Liver (tissue), 9 donors: ENCODE data around the gene RGCC. TPM values are rescaled to one million over a fixed set of nuclear protein-coding genes. Genes with fewer than 3 reads are reported as not detected.

Experiments
- DNase-seq: peaks from one replicate; pipeline ENCODE4 v3.0.0-alpha.2; 2017; ENCODE audit warnings: low spot score
- H3K27ac ChIP-seq, 2 donors: one replicate each; pipeline ENCODE4 v1.7.0; 2013; ENCODE audit warnings: inconsistent platforms in 2 of 2, low read length in 2 of 2, control low read depth in 1 of 2, low read depth in 1 of 2, mild to moderate bottlenecking in 1 of 2
- H3K27me3 ChIP-seq, 4 donors: one replicate each; pipeline versions ENCODE4 v1.6.1 to v1.7.0; 2013; ENCODE audit warnings: low read length in 3 of 4, inconsistent platforms in 1 of 4, mild to moderate bottlenecking in 1 of 4, moderate library complexity in 1 of 4; ENCODE audit not compliant: control insufficient read depth in 4 of 4, insufficient read depth in 4 of 4
- H3K36me3 ChIP-seq, 4 donors: one replicate each; pipeline versions ENCODE4 v1.6.1 to v1.7.0; 2013; ENCODE audit warnings: low read length in 3 of 4, mild to moderate bottlenecking in 3 of 4, low read depth in 1 of 4, moderate library complexity in 1 of 4; ENCODE audit not compliant: control insufficient read depth in 4 of 4, insufficient read depth in 3 of 4
- H3K4me1 ChIP-seq, 4 donors: one replicate each; pipeline versions ENCODE4 v1.6.1 to v1.7.0; 2013; ENCODE audit warnings: low read length in 3 of 4, mild to moderate bottlenecking in 3 of 4, moderate library complexity in 1 of 4; ENCODE audit not compliant: control insufficient read depth in 4 of 4, insufficient read depth in 4 of 4
- H3K4me3 ChIP-seq, 3 donors: one replicate each; pipeline versions ENCODE4 v1.6.1 to v1.7.0; 2013; ENCODE audit warnings: low read length in 3 of 3, control low read depth in 1 of 3, low read depth in 1 of 3, mild to moderate bottlenecking in 1 of 3
- H3K9ac ChIP-seq, 2 donors: one replicate each; pipeline ENCODE4 v1.7.0; 2013; ENCODE audit warnings: low read length in 2 of 2, mild to moderate bottlenecking in 2 of 2, moderate library complexity in 2 of 2, control low read depth in 1 of 2, low read depth in 1 of 2
- H3K9me3 ChIP-seq, 4 donors: one replicate each; pipeline versions ENCODE4 v1.6.1 to v1.7.0; 2013; ENCODE audit warnings: low read length in 3 of 4; ENCODE audit not compliant: control insufficient read depth in 4 of 4
- ATF3 ChIP-seq: IDR thresholded peaks from 2 replicates; pipeline ENCODE4 v1.6.1; 2016; ENCODE audit warnings: antibody characterized with exemption
- CTCF ChIP-seq: fragments of 150-350 bp; IDR thresholded peaks from 2 replicates; pipeline ENCODE4 v1.5.1; 2017; ENCODE audit warnings: improper control_type of control experiment, low read depth, low read length; ENCODE audit not compliant: missing input control
- EGR1 ChIP-seq, 2 donors: IDR thresholded peaks; 2 replicates each; pipeline ENCODE4 v1.6.1; 2016 to 2018; ENCODE audit warnings: antibody characterized with exemption in 2 of 2, low read depth in 2 of 2
- FOXA2 ChIP-seq: IDR thresholded peaks from 2 replicates; pipeline ENCODE4 v1.6.1; 2016; ENCODE audit warnings: antibody characterized with exemption
- HNF4A ChIP-seq, 2 donors: conservative IDR thresholded peaks; 2 replicates each; pipeline ENCODE4 v1.6.1; 2016; ENCODE audit warnings: antibody characterized with exemption in 2 of 2, mild to moderate bottlenecking in 2 of 2
- HNF4G ChIP-seq: IDR thresholded peaks from 2 replicates; pipeline ENCODE4 v1.6.1; 2016; ENCODE audit warnings: antibody characterized with exemption
- JUND ChIP-seq, 2 donors: IDR thresholded peaks; 2 replicates each; pipeline ENCODE4 v1.6.1; 2016; ENCODE audit warnings: antibody characterized with exemption in 2 of 2
- MAX ChIP-seq: IDR thresholded peaks from 2 replicates; pipeline ENCODE4 v1.6.1; 2016; ENCODE audit warnings: antibody characterized with exemption
- NR2F2 ChIP-seq: IDR thresholded peaks from 2 replicates; pipeline ENCODE4 v1.6.1; 2016; ENCODE audit warnings: antibody characterized with exemption
- RAD21 ChIP-seq, 2 donors: IDR thresholded peaks; 2 replicates each; pipeline ENCODE4 v1.6.1; 2016; ENCODE audit warnings: antibody characterized with exemption in 2 of 2, mild to moderate bottlenecking in 2 of 2
- REST ChIP-seq: IDR thresholded peaks from 2 replicates; pipeline ENCODE4 v1.6.1; 2016; ENCODE audit warnings: antibody characterized with exemption, mild to moderate bottlenecking
- RXRA ChIP-seq, 2 donors: IDR thresholded peaks; 2 replicates each; pipeline ENCODE4 v1.6.1; 2017 to 2018; ENCODE audit warnings: antibody characterized with exemption in 2 of 2, mild to moderate bottlenecking in 1 of 2
- SP1 ChIP-seq: IDR thresholded peaks from 2 replicates; pipeline ENCODE4 v1.6.1; 2018; ENCODE audit warnings: antibody characterized with exemption, mild to moderate bottlenecking
- TAF1 ChIP-seq: conservative IDR thresholded peaks from 2 replicates; pipeline ENCODE4 v1.6.1; 2016; ENCODE audit warnings: antibody characterized with exemption, mild to moderate bottlenecking
- YY1 ChIP-seq: IDR thresholded peaks from 2 replicates; pipeline ENCODE4 v1.6.1; 2016; ENCODE audit warnings: antibody characterized with exemption, mild to moderate bottlenecking
- WGBS: extraction: QIAGEN DNeasy Blood & Tissue Kit; methylation state at CpG from one replicate; pipeline ENCODE4 v1.1.7; 2013; 5-methylcytosine and 5-hydroxymethylcytosine counted together
- polyA plus RNA-seq, 2 donors: library from polyadenylated mRNA; stranded (reverse) in 1 of 2; unstranded in 1 of 2; fragments of 200-250 nt in 1 of 2; fragments of >200 nt in 1 of 2; fragmentation: Nextera tagmentation in 1 of 2; extraction: Ambion mirVana in 1 of 2; gene quantifications; one replicate each; pipeline versions ENCODE4 v1.2.1 to v1.2.3, GENCODE V29; 2013 to 2015
- total RNA-seq, 2 donors: library from RNA; depleted of rRNA; stranded (reverse); fragments of >200 nt; gene quantifications; one replicate each; pipeline ENCODE4 v1.2.3, GENCODE V29; 2014
- donor health status: healthy.
- donor health status: healthy.
- donor health status: healthy.
- donor health status: healthy.
- donor health status: healthy.

Gene RGCC
- total and polyA plus RNA-seq, 4 donors = 0.59 to 96.7 (median 1.3) TPM

GRCh38 chr13:41514853-41515395, 57.6 kb downstream of the RGCC start (continued):
- TF ChIP-seq ATF3 = no peak

- Histone ChIP-seq H3K27ac (no peak overlapping the region), H3K4me3 (no peak overlapping the region), H3K9ac (no peak overlapping the region), H3K36me3 (no peaks in the 10 kb centered on the region), H3K27me3 (no peaks in the 10 kb centered on the region), H3K4me1 (no peaks in the 10 kb centered on the region), H3K9me3 (peaks cover 0 to 4% (median 1%) of the 10 kb centered on the region in 4 donors)
- TF ChIP-seq FOXA2 (no peak), CTCF (no peak), JUND (IDR thresholded peaks at IDR 0.05) (no peak), NR2F2 (no peak), HNF4A (conservative IDR thresholded peaks at IDR 0.05) (no peak), SP1 (no peak), ATF3 (no peak), MAX (no peak), REST (no peak), HNF4G (no peak), EGR1 (IDR thresholded peaks at IDR 0.05; ENCODE audit: low read depth in 2 of 2) (no peak), RXRA (IDR thresholded peaks at IDR 0.05) (no peak), YY1 (no peak), TAF1 (no peak), RAD21 (IDR thresholded peaks at IDR 0.05) (no peak)
- DNase-seq = no peak
- 93% methylated on average over 15 of the region's 15 CpGs for WGBS
Measured at GRCh38 chr13:41515491-41516139, 58.3 kb downstream of the RGCC start.

- no peak for DNase-seq
- Histone ChIP-seq H3K27ac (no peak overlapping the region), H3K27me3 (no peaks in the 10 kb centered on the region), H3K4me3 (no peak overlapping the region), H3K9ac (no peak overlapping the region), H3K4me1 (no peaks in the 10 kb centered on the region), H3K9me3 (peaks cover 0 to 4% (median 1%) of the 10 kb centered on the region in 4 donors), H3K36me3 (no peaks in the 10 kb centered on the region)
- TF ChIP-seq JUND (IDR thresholded peaks at IDR 0.05) (no peak), HNF4A (conservative IDR thresholded peaks at IDR 0.05) (no peak), ATF3 (no peak)
- WGBS = 93% methylated on average over 3 of the region's 3 CpGs
Measured at GRCh38 chr13:41516166-41516565, 58.8 kb downstream of the RGCC start.
